Stimulated activated CD8-positive, alpha-beta memory T cell treated with anti-CD3 and anti-CD28 coated beads, Interleukin-15, amount 100 ng/mL, for 48 hours (primary cell): Measurements from ENCODE around the gene ADH1C.
"Not testable (repeated sequence)": the region's sequence is repeated elsewhere in the genome, so short reads cannot be mapped to it uniquely, and the experiment has no call there.

Source experiments
- DNase-seq, 2 donors: peaks; one replicate each; pipeline ENCODE4 v3.0.0-alpha.2; 2020; ENCODE audit warnings: low read depth in 2 of 2

Gene ADH1C

GRCh38 chr4:99357948-99358347 is 5.4 kb upstream of the ADH1C start:
- no peak for DNase-seq

GRCh38 chr4:99356992-99357391 is 4.4 kb upstream of the ADH1C start:
- no peak for DNase-seq

- DNase-seq, result not testable (repeated sequence)
Observed at GRCh38 chr4:99356149-99356548, 3.6 kb upstream of the ADH1C start.

GRCh38 chr4:99351487-99351886 is 1.1 kb downstream of the ADH1C start:
- no peak for DNase-seq

- no peak for DNase-seq
Observed at GRCh38 chr4:99349338-99349737, 3.2 kb downstream of the ADH1C start.

GRCh38 chr4:99342624-99343023 is 9.9 kb downstream of the ADH1C start:
- DNase-seq, result not testable (repeated sequence)

GRCh38 chr4:99341426-99341825 is 11.1 kb downstream of the ADH1C start:
- no peak for DNase-seq

GRCh38 chr4:99339172-99339571 is 13.4 kb downstream of the ADH1C start:
- DNase-seq, result no peak

- DNase-seq, result no peak
Observed at GRCh38 chr4:99336553-99336952, 16.0 kb downstream of the ADH1C start.

GRCh38 chr4:99334880-99335279 is 17.7 kb downstream of the ADH1C start:
- no peak for DNase-seq

- no peak for DNase-seq
Observed at GRCh38 chr4:99330648-99331047, 21.9 kb downstream of the ADH1C start.

- no peak for DNase-seq
Observed at GRCh38 chr4:99329876-99330275, 22.7 kb downstream of the ADH1C start.

- no peak for DNase-seq
Observed at GRCh38 chr4:99324979-99325378, 27.6 kb downstream of the ADH1C start.

- no peak for DNase-seq
Observed at GRCh38 chr4:99324361-99324760, 28.2 kb downstream of the ADH1C start.

GRCh38 chr4:99323756-99324155 is 28.8 kb downstream of the ADH1C start:
- no peak for DNase-seq

GRCh38 chr4:99321241-99322191 is 31.0 kb downstream of the ADH1C start, which contains the start of gene ADH1B:
Gene ADH1B, minus strand, starts transcription at chr4:99321401. Its CDS starts 70 bp downstream, at chr4:99321331.
- no peak for DNase-seq

- DNase-seq, result not testable (repeated sequence)
Observed at GRCh38 chr4:99317811-99318210, 34.7 kb downstream of the ADH1C start.

GRCh38 chr4:99317354-99317753 is 35.2 kb downstream of the ADH1C start:
- no peak for DNase-seq

- DNase-seq, result no peak
Observed at GRCh38 chr4:99315839-99316238, 36.7 kb downstream of the ADH1C start.

- DNase-seq, result no peak
Observed at GRCh38 chr4:99314211-99314610, 38.3 kb downstream of the ADH1C start.

- no peak for DNase-seq
Observed at GRCh38 chr4:99310389-99310788, 42.2 kb downstream of the ADH1C start.

- DNase-seq, result no peak
Observed at GRCh38 chr4:99305638-99306400, 46.7 kb downstream of the ADH1C start.
